Pancreas (tissue), 10 donors: ENCODE measurements around the gene APBA2. TPM values are rescaled to one million over a fixed set of nuclear protein-coding genes. Genes with fewer than 3 reads are reported as not detected.

Source experiments
- ATAC-seq, 4 donors: fragments of 200-7000 bp; cut with Tn5 transposase; one replicate each; pipeline versions ENCODE4 v1.8.0 to v1.9.1; 2020; ENCODE audit warnings: mild to moderate bottlenecking in 4 of 4, moderate library complexity in 4 of 4
- DNase-seq, 6 donors: peaks; one replicate each; pipeline ENCODE4 v3.0.0-alpha.2; 2020
- FAIRE-seq: peaks from 2 replicates; lab custom pipeline; 2012; peaks lifted over from hg19 to GRCh38; lab: Jason Lieb, UNC
- H3K27ac ChIP-seq, 4 donors: fragments of 200-600 bp; sonication (generic); 1 replicate in 3 of 4; 2 replicates in 1 of 4; pipeline versions ENCODE4 v1.5.0 to v1.8.0; 2020
- H3K27me3 ChIP-seq, 4 donors: fragments of 200-600 bp; one replicate each; pipeline ENCODE4 v1.8.0; 2021
- H3K36me3 ChIP-seq, 3 donors: fragments of 200-600 bp; sonication (generic) in 1 of 3; one replicate each; pipeline versions ENCODE4 v1.5.0 to v1.8.0; 2020 to 2021
- H3K4me1 ChIP-seq, 3 donors: fragments of 200-600 bp; one replicate each; pipeline ENCODE4 v1.8.0; 2021
- H3K4me3 ChIP-seq, 4 donors: fragments of 200-600 bp; sonication (generic) in 2 of 4; one replicate each; pipeline versions ENCODE4 v1.5.0 to v1.8.0; 2020 to 2021
- H3K9me3 ChIP-seq, 4 donors: fragments of 200-600 bp; one replicate each; pipeline ENCODE4 v1.8.0; 2021
- CTCF ChIP-seq, 4 donors: fragments of 200-600 bp; sonication (generic) in 3 of 4; IDR thresholded peaks; one replicate each; pipeline versions ENCODE4 v1.5.0 to v1.8.0; 2021; ENCODE audit warnings: antibody characterized with exemption in 4 of 4
- WGBS, 2 donors: extraction: QIAGEN DNeasy Blood & Tissue Kit; methylation state at CpG; one replicate each; pipeline ENCODE4 v1.1.7; 2013; 5-methylcytosine and 5-hydroxymethylcytosine counted together
- intact Hi-C, 3 donors: fragments of 100-400 bp; cut with DNase I; formaldehyde crosslinking; loops; one replicate each; pipeline versions ENCODE4 v1.11.1 to v1.14.2; 2022
- polyA plus RNA-seq, 2 donors: library from polyadenylated mRNA; stranded (reverse); fragments of 200-250 nt; gene quantifications; one replicate each; pipeline ENCODE4 v1.2.3, GENCODE V29; 2013
- total RNA-seq, 6 donors: library from RNA; stranded (reverse); fragmentation: NEBNext Ultra II Directional in 4 of 6; extraction: Animal tissue kit (Norgen Biotek cat#: 25700) in 4 of 6; gene quantifications; one replicate each; pipeline versions ENCODE4 v1.2.1 to v1.2.4, GENCODE V29; 2021 to 2023
- donor health status: healthy with polysubstance abuse.
- donor health status: DM: no; HTN: no; CAD: no; lungs with moderate emphysema.
- donor health status: DM: no; HTN: no; CAD: no.
- donor health status: control.
- donor health status: control.
- donor health status: Bipolar disorder and iron deficiency.
- donor health status: DM: yes; HTN: yes; CAD: no.
- donor health status: DM: no; HTN: no; CAD: no.
- donor health status: DM: no; HTN: no; CAD: no.
- donor health status: DM: yes; HTN: yes; CAD: no.

APBA2 gene
- total and polyA plus RNA-seq, 8 donors = 3.9 to 10.3 (median 6.7) TPM

- DNase-seq (no peak), FAIRE-seq (no peak), ATAC-seq (no peak)
- no peak overlapping the region for H3K4me3 ChIP-seq
- no peaks in the 10 kb centered on the region for H3K27me3 ChIP-seq
- H3K4me1 ChIP-seq = peaks cover 0 to 9% (median 2%) of the 10 kb centered on the region in 3 donors
- H3K27ac ChIP-seq = no peak overlapping the region
- TF ChIP-seq CTCF (IDR thresholded peaks at IDR 0.05) = no peak
- H3K36me3 ChIP-seq = no peaks in the 10 kb centered on the region
- no peaks in the 10 kb centered on the region for H3K9me3 ChIP-seq
- WGBS, 2 donors = 87 to 91% methylated on average over 5 of the region's 5 CpGs
- intact Hi-C loops = no loop called here
Measured at GRCh38 chr15:29065571-29065970, 179.8 kb downstream of the APBA2 start.

- Histone ChIP-seq H3K4me1 (peaks cover 0 to 7% (median 0%) of the 10 kb centered on the region in 3 donors), H3K27ac (no peak overlapping the region), H3K4me3 (no peak overlapping the region), H3K36me3 (no peaks in the 10 kb centered on the region), H3K27me3 (no peaks in the 10 kb centered on the region), H3K9me3 (no peaks in the 10 kb centered on the region)
- ATAC-seq = no peak
- no peak for DNase-seq
- 86 to 97% methylated on average over 5 of the region's 5 CpGs for WGBS, 2 donors
- intact Hi-C loops = no loop called here
- no peak for TF ChIP-seq CTCF (IDR thresholded peaks at IDR 0.05)
- no peak for FAIRE-seq
Measured at GRCh38 chr15:29066310-29066709, 180.5 kb downstream of the APBA2 start.

- peaks cover 0 to 7% (median 0%) of the 10 kb centered on the region in 3 donors for H3K4me1 ChIP-seq
- no peaks in the 10 kb centered on the region for H3K9me3 ChIP-seq
- DNase-seq (no peak), ATAC-seq (no peak), FAIRE-seq (no peak)
- no peak overlapping the region for H3K27ac ChIP-seq
- 93 to 94% methylated on average over 2 of the region's 2 CpGs for WGBS, 2 donors
- no peak for TF ChIP-seq CTCF (IDR thresholded peaks at IDR 0.05)
- no peak overlapping the region for H3K4me3 ChIP-seq
- no peaks in the 10 kb centered on the region for H3K27me3 ChIP-seq
- H3K36me3 ChIP-seq = no peaks in the 10 kb centered on the region
- intact Hi-C loops = no loop called here
Measured at GRCh38 chr15:29066838-29067237, 181.1 kb downstream of the APBA2 start.

- DNase-seq = no peak
- H3K27ac ChIP-seq = no peak overlapping the region
- WGBS, 2 donors = 59 to 65% methylated on average over 7 of the region's 7 CpGs
- intact Hi-C loops = no loop called here
- FAIRE-seq = no peak
- H3K27me3 ChIP-seq = no peaks in the 10 kb centered on the region
- no peaks in the 10 kb centered on the region for H3K36me3 ChIP-seq
- no peaks in the 10 kb centered on the region for H3K9me3 ChIP-seq
- ATAC-seq = no peak
- peaks cover 0 to 7% (median 0%) of the 10 kb centered on the region in 3 donors for H3K4me1 ChIP-seq
- TF ChIP-seq CTCF (IDR thresholded peaks at IDR 0.05) = no peak
- H3K4me3 ChIP-seq = no peak overlapping the region
Measured at GRCh38 chr15:29067949-29068348, 182.2 kb downstream of the APBA2 start.

- DNase-seq (no peak), FAIRE-seq (no peak), ATAC-seq (no peak)
- TF ChIP-seq CTCF (IDR thresholded peaks at IDR 0.05) = no peak
- intact Hi-C loops = no loop called here
- Histone ChIP-seq H3K27me3 (no peaks in the 10 kb centered on the region), H3K27ac (no peak overlapping the region), H3K4me1 (no peaks in the 10 kb centered on the region), H3K9me3 (no peaks in the 10 kb centered on the region), H3K36me3 (no peaks in the 10 kb centered on the region), H3K4me3 (no peak overlapping the region)
- WGBS, 2 donors = 86% methylated on average over 17 of the region's 17 CpGs
Measured at GRCh38 chr15:29070471-29071231, 184.9 kb downstream of the APBA2 start.
